ENCODE data around the gene SMYD4. TPM values are rescaled to one million over a fixed set of nuclear protein-coding genes. Genes with fewer than 3 reads are reported as not detected.
"Not testable (repeated sequence)": the region's sequence is repeated elsewhere in the genome, so short reads cannot be mapped to it uniquely, and the experiment has no call there.

Gene SMYD4
- total RNA-seq, 1 donor from 2014 or later = 24.0 TPM

- H3K4me3 Mint-ChIP-seq = no peak overlapping the region
- DNase-seq (ENCODE audit: low spot score) = no peak
These were observed 84.9 kb downstream of the SMYD4 start for GRCh38 chr17:1744551-1745512.

GRCh38 chr17:1743088-1743439, 86.6 kb downstream of the SMYD4 start:
- Mint-ChIP-seq H3K36me3 (no peaks in the 10 kb centered on the region), H3K4me3 (no peak overlapping the region), H3K27me3 (ENCODE audit: insufficient read depth, low read depth) (peaks cover 8% of the 10 kb centered on the region), H3K27ac (no peak overlapping the region), H3K4me1 (peaks cover 2% of the 10 kb centered on the region), H3K9me3 (no peaks in the 10 kb centered on the region)
- Histone ChIP-seq H3F3A (ENCODE audit: low read depth) (peaks cover 2% of the 10 kb centered on the region), H3K4me1 (no peaks in the 10 kb centered on the region), H3K4me3 (no peak overlapping the region), H3K9ac (no peak overlapping the region), H3K27me3 (no peaks in the 10 kb centered on the region), H3K27ac (no peak overlapping the region), H3K79me2 (ENCODE audit: low read depth) (no peaks in the 10 kb centered on the region), H3K36me3 (no peaks in the 10 kb centered on the region), H3K4me2 (no peak overlapping the region), H3K9me3 (ENCODE audit: low read depth) (no peaks in the 10 kb centered on the region), H4K20me1 (ENCODE audit: low read depth) (no peaks in the 10 kb centered on the region), H2AFZ (replicated peaks) (no peak overlapping the region)
- DNase-seq (ENCODE audit: low spot score) = no peak
- TF ChIP-seq EZH2 (IDR thresholded peaks at IDR 0.05) (no peak), EZH2phosphoT487 (IDR thresholded peaks at IDR 0.05) (no peak), CTCF (IDR thresholded peaks at IDR 0.05) (no peak)

More at GRCh38 chr17:1744551-1745512, 84.9 kb downstream of the SMYD4 start:
- Histone ChIP-seq H3K9me3 (ENCODE audit: low read depth) (no peaks in the 10 kb centered on the region), H3F3A (ENCODE audit: low read depth) (peaks cover 2% of the 10 kb centered on the region), H4K20me1 (ENCODE audit: low read depth) (no peaks in the 10 kb centered on the region), H3K4me3 (no peak overlapping the region), H3K4me1 (no peaks in the 10 kb centered on the region), H3K4me2 (no peak overlapping the region), H3K36me3 (no peaks in the 10 kb centered on the region), H3K27ac (no peak overlapping the region), H2AFZ (replicated peaks) (no peak overlapping the region), H3K27me3 (no peaks in the 10 kb centered on the region), H3K9ac (no peak overlapping the region), H3K79me2 (ENCODE audit: low read depth) (no peaks in the 10 kb centered on the region)
- Mint-ChIP-seq H3K27ac (no peak overlapping the region), H3K27me3 (ENCODE audit: insufficient read depth, low read depth) (peaks cover 13% of the 10 kb centered on the region), H3K4me1 (peaks cover 2% of the 10 kb centered on the region), H3K9me3 (no peaks in the 10 kb centered on the region), H3K36me3 (no peaks in the 10 kb centered on the region)
- no peak for TF ChIP-seq EZH2phosphoT487 (IDR thresholded peaks at IDR 0.05)
- no peak for TF ChIP-seq CTCF (IDR thresholded peaks at IDR 0.05)
- TF ChIP-seq EZH2 (IDR thresholded peaks at IDR 0.05) = no peak

GRCh38 chr17:1742371-1743087, 87.2 kb downstream of the SMYD4 start, which contains the start of gene SERPINF2:
Gene SERPINF2, plus strand, starts transcription at chr17:1742871. Its CDS starts 2,125 bp downstream, at chr17:1744996.
- no peak for DNase-seq (ENCODE audit: low spot score)
- Histone ChIP-seq H4K20me1 (ENCODE audit: low read depth) (no peaks in the 10 kb centered on the region), H3K4me2 (no peak within 1 kb of the TSS), H3K27ac (no peak within 1 kb of the TSS), H2AFZ (replicated peaks) (peak within 1 kb of the TSS; percentile 3), H3K9ac (no peak within 1 kb of the TSS), H3F3A (ENCODE audit: low read depth) (peaks cover 2% of the 10 kb centered on the region), H3K4me3 (no peak within 1 kb of the TSS), H3K27me3 (no peaks in the 10 kb centered on the region), H3K79me2 (ENCODE audit: low read depth) (no peaks in the 10 kb centered on the region), H3K36me3 (no peaks in the 10 kb centered on the region), H3K9me3 (ENCODE audit: low read depth) (no peaks in the 10 kb centered on the region), H3K4me1 (no peaks in the 10 kb centered on the region)
- TF ChIP-seq EZH2phosphoT487 (IDR thresholded peaks at IDR 0.05) = no peak
- TF ChIP-seq EZH2 (IDR thresholded peaks at IDR 0.05) = no peak
- TF ChIP-seq CTCF (IDR thresholded peaks at IDR 0.05) = no peak
- H3K36me3 Mint-ChIP-seq = no peaks in the 10 kb centered on the region
- H3K9me3 Mint-ChIP-seq = no peaks in the 10 kb centered on the region
- peaks cover 2% of the 10 kb centered on the region for H3K4me1 Mint-ChIP-seq
- H3K27me3 Mint-ChIP-seq (ENCODE audit: insufficient read depth, low read depth) = peaks cover 8% of the 10 kb centered on the region
- H3K27ac Mint-ChIP-seq = peak within 1 kb of the TSS; percentile 67
- no peak within 1 kb of the TSS for H3K4me3 Mint-ChIP-seq

- not testable (repeated sequence) for H3K27ac Mint-ChIP-seq; H3K27me3 Mint-ChIP-seq (ENCODE audit: insufficient read depth, low read depth); H3K9me3 Mint-ChIP-seq; H3K9ac ChIP-seq; H3K4me1 ChIP-seq; H3K4me1 Mint-ChIP-seq; DNase-seq (ENCODE audit: low spot score); H3K79me2 ChIP-seq (ENCODE audit: low read depth); H3K36me3 Mint-ChIP-seq; H3K4me3 Mint-ChIP-seq; H3K27me3 ChIP-seq; H3K4me3 ChIP-seq; H3K4me2 ChIP-seq; H3K9me3 ChIP-seq (ENCODE audit: low read depth); H4K20me1 ChIP-seq (ENCODE audit: low read depth); H2AFZ ChIP-seq (replicated peaks); H3F3A ChIP-seq (ENCODE audit: low read depth); H3K27ac ChIP-seq; H3K36me3 ChIP-seq
These were observed 87.8 kb downstream of the SMYD4 start for GRCh38 chr17:1741899-1742298.

All from neural progenitor cell (in vitro differentiated cells).